PC-9 (cell line): ENCODE measurements around the gene MYO16.

Experiments used
- CTCF ChIP-seq: fragments of 200-600 bp; sonication (generic); conservative IDR thresholded peaks from 2 replicates; pipeline ENCODE4 v1.6.1; 2017; ENCODE audit warnings: mixed run types, antibody characterized with exemption, mild to moderate bottlenecking, moderate library complexity
- EZH2 ChIP-seq: fragments of 200-600 bp; sonication (generic); IDR thresholded peaks from 2 replicates; pipeline ENCODE4 v1.8.0; 2017; ENCODE audit warnings: antibody characterized with exemption, low read depth

GRCh38 chr13:109204252-109204651, 574.8 kb downstream of the MYO16 start:
- TF ChIP-seq CTCF = no peak
- TF ChIP-seq EZH2 = no peak
